Measurements from ENCODE around the gene MAP3K8. TPM values are rescaled to one million over a fixed set of nuclear protein-coding genes. Genes with fewer than 3 reads are reported as not detected.

Gene MAP3K8
- total and polyA plus RNA-seq, 2 donors from 2014 or later: 6.7 to 41.6 TPM

DNA sequence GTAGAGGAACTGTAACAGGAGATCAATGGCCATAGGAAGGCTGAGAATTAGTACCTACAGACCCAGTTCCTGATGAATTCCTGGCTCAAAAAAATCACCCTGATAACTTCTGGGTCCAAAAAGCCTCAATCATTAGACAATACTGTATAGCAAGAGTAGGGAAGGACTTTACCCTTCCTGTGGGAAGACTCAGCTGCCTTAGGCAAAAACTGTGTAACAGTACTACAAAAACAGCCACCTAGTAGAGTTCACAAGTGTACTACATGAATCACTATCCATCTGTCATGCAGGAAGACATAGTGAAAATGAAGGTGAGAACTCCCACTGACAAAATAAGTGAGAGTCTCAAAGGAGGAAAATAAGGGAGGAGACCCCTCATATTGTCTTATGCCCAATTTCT lies 47.6 kb downstream of the MAP3K8 start:
- Histone ChIP-seq H3K27ac (ENCODE audit: low read depth in 2 of 2, low read length in 2 of 2) (no peak overlapping the region), H3K9me3 (ENCODE audit: control insufficient read depth in 2 of 3, insufficient read depth in 1 of 3, low read length in 3 of 3) (peaks cover 0 to 2% (median 0%) of the 10 kb centered on the region in 3 donors), H3K4me3 (ENCODE audit: low read length in 3 of 3) (no peak overlapping the region), H3K4me1 (ENCODE audit: control insufficient read depth in 2 of 3, insufficient read depth in 2 of 3, low read depth in 1 of 3, low read length in 3 of 3) (no peaks in the 10 kb centered on the region), H3K27me3 (ENCODE audit: control insufficient read depth, insufficient read depth, low read length) (no peaks in the 10 kb centered on the region), H3K9ac (ENCODE audit: low read length in 3 of 3) (no peak overlapping the region), H3K36me3 (ENCODE audit: control insufficient read depth in 2 of 3, insufficient read depth in 3 of 3, low read length in 3 of 3) (no peaks in the 10 kb centered on the region)
- DNase-seq (no peak), FAIRE-seq (no peak)
- TF ChIP-seq, protein P1, sequence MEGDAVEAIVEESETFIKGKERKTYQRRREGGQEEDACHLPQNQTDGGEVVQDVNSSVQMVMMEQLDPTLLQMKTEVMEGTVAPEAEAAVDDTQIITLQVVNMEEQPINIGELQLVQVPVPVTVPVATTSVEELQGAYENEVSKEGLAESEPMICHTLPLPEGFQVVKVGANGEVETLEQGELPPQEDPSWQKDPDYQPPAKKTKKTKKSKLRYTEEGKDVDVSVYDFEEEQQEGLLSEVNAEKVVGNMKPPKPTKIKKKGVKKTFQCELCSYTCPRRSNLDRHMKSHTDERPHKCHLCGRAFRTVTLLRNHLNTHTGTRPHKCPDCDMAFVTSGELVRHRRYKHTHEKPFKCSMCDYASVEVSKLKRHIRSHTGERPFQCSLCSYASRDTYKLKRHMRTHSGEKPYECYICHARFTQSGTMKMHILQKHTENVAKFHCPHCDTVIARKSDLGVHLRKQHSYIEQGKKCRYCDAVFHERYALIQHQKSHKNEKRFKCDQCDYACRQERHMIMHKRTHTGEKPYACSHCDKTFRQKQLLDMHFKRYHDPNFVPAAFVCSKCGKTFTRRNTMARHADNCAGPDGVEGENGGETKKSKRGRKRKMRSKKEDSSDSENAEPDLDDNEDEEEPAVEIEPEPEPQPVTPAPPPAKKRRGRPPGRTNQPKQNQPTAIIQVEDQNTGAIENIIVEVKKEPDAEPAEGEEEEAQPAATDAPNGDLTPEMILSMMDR (IDR thresholded peaks at IDR 0.05; ENCODE audit: borderline replicate concordance, extremely low read depth, insufficient read depth): no peak
- intact Hi-C loops (cut with DNase I): no loop called here

DNA sequence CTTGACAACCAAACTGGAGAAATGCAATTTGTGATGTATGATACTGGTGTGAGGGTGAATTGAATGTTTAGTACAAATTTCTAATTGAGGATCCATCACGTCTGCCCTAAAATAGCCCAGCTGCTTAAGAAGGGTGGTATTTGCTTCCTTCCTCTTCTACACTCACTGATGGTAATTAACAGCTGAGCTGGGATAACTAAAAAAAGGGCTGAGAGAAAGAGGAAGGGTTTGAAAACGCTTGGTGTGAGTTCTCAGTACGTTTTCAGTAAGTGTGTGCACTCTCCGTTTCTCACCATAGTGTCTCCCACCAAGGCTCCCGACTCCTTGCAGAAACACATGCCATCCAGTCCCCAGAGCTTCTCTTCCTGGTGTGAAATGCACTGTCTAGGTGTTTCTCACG lies 54.3 kb downstream of the MAP3K8 start:
- H3K36me3 ChIP-seq (ENCODE audit: control insufficient read depth in 2 of 3, insufficient read depth in 3 of 3, low read length in 3 of 3): no peaks in the 10 kb centered on the region
- no peak overlapping the region for H3K4me3 ChIP-seq (ENCODE audit: low read length in 3 of 3)
- H3K27me3 ChIP-seq (ENCODE audit: control insufficient read depth, insufficient read depth, low read length): no peaks in the 10 kb centered on the region
- H3K9ac ChIP-seq (ENCODE audit: low read length in 3 of 3): no peak overlapping the region
- FAIRE-seq (no peak), DNase-seq (no peak)
- intact Hi-C loops (cut with DNase I): no loop called here
- no peaks in the 10 kb centered on the region for H3K4me1 ChIP-seq (ENCODE audit: control insufficient read depth in 2 of 3, insufficient read depth in 2 of 3, low read depth in 1 of 3, low read length in 3 of 3)
- H3K9me3 ChIP-seq (ENCODE audit: control insufficient read depth in 2 of 3, insufficient read depth in 1 of 3, low read length in 3 of 3): peaks cover 0 to 2% (median 0%) of the 10 kb centered on the region in 3 donors
- H3K27ac ChIP-seq (ENCODE audit: low read depth in 2 of 2, low read length in 2 of 2): no peak overlapping the region
- TF ChIP-seq, protein P1 (IDR thresholded peaks at IDR 0.05; ENCODE audit: borderline replicate concordance, extremely low read depth, insufficient read depth): no peak

DNA sequence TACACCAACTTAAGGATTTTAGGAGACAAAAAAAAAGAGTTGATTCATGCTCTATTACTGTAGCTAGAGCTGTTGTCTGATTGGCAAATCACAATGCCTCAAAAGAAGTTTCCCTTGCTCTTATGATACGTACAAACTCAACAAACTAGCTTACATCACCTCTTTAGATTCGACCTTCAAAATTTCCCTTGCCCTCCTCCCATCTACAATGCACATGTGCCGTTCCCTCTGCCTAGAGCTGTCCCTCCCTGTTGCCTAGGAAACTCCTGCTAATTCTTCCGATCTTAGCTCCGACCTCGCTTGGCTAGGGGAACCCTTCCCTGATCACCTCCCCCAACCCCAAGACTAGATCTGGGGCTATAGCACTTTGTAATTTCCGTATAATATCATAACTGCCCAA lies 55.4 kb downstream of the MAP3K8 start:
- FAIRE-seq (no peak), DNase-seq (no peak)
- H3K36me3 ChIP-seq (ENCODE audit: control insufficient read depth in 2 of 3, insufficient read depth in 3 of 3, low read length in 3 of 3): no peaks in the 10 kb centered on the region
- no peaks in the 10 kb centered on the region for H3K9me3 ChIP-seq (ENCODE audit: control insufficient read depth in 2 of 3, insufficient read depth in 1 of 3, low read length in 3 of 3)
- H3K27ac ChIP-seq (ENCODE audit: low read depth in 2 of 2, low read length in 2 of 2): no peak overlapping the region
- no peak overlapping the region for H3K4me3 ChIP-seq (ENCODE audit: low read length in 3 of 3)
- TF ChIP-seq, protein P1 (IDR thresholded peaks at IDR 0.05; ENCODE audit: borderline replicate concordance, extremely low read depth, insufficient read depth): no peak
- intact Hi-C loops (cut with DNase I): no loop called here
- no peaks in the 10 kb centered on the region for H3K4me1 ChIP-seq (ENCODE audit: control insufficient read depth in 2 of 3, insufficient read depth in 2 of 3, low read depth in 1 of 3, low read length in 3 of 3)
- H3K9ac ChIP-seq (ENCODE audit: low read length in 3 of 3): no peak overlapping the region
- no peaks in the 10 kb centered on the region for H3K27me3 ChIP-seq (ENCODE audit: control insufficient read depth, insufficient read depth, low read length)

Data from kidney (tissue), 14 donors.